HEK293 (cell line): Measurements from ENCODE around the gene CAPN12.

Experiments used
- BCL11B ChIP-seq: fragments of 450-650 bp; formaldehyde crosslinking; IDR thresholded peaks from 2 replicates; pipeline ENCODE4 v1.5.1; 2016; ENCODE audit warnings: low read depth, missing biosample characterization, missing genetic modification characterization
- GLIS1 ChIP-seq: fragments of 450-650 bp; formaldehyde crosslinking; IDR thresholded peaks from 2 replicates; pipeline ENCODE4 v1.5.1; 2016; ENCODE audit warnings: missing biosample characterization, missing genetic modification characterization
- HIC1 ChIP-seq: fragments of 450-650 bp; formaldehyde crosslinking; IDR thresholded peaks from 2 replicates; pipeline ENCODE4 v1.5.1; 2016; ENCODE audit warnings: missing biosample characterization, missing genetic modification characterization
- KLF17 ChIP-seq: fragments of 450-650 bp; formaldehyde crosslinking; IDR thresholded peaks from 2 replicates; pipeline ENCODE4 v1.5.1; 2016; ENCODE audit warnings: missing biosample characterization, missing genetic modification characterization
- KLF7 ChIP-seq: fragments of 450-650 bp; formaldehyde crosslinking; IDR thresholded peaks from 2 replicates; pipeline ENCODE4 v1.5.1; 2016; ENCODE audit warnings: missing biosample characterization, missing genetic modification characterization, borderline replicate concordance
- SP2 ChIP-seq: fragments of 450-650 bp; formaldehyde crosslinking; IDR thresholded peaks from 2 replicates; pipeline ENCODE4 v1.5.1; 2016; ENCODE audit warnings: missing biosample characterization, missing genetic modification characterization
- TRIM28 ChIP-seq: IDR thresholded peaks from 2 replicates; pipeline ENCODE4 v1.6.1; 2011; ENCODE audit warnings: low read length, control low read depth, borderline replicate concordance
- WT1 ChIP-seq: fragments of 450-650 bp; formaldehyde crosslinking; IDR thresholded peaks from 2 replicates; pipeline ENCODE4 v1.5.1; 2016; ENCODE audit warnings: missing biosample characterization, missing genetic modification characterization
- ZBTB17 ChIP-seq: fragments of 450-650 bp; formaldehyde crosslinking; IDR thresholded peaks from 2 replicates; pipeline ENCODE4 v1.5.1; 2016; ENCODE audit warnings: missing biosample characterization, missing genetic modification characterization
- ZBTB21 ChIP-seq: fragments of 450-650 bp; formaldehyde crosslinking; IDR thresholded peaks from 2 replicates; pipeline ENCODE4 v1.5.1; 2017; ENCODE audit warnings: missing biosample characterization, missing genetic modification characterization
- ZBTB49 ChIP-seq: fragments of 450-650 bp; formaldehyde crosslinking; IDR thresholded peaks from 2 replicates; pipeline ENCODE4 v1.5.1; 2016; ENCODE audit warnings: missing biosample characterization, missing genetic modification characterization, low read depth
- ZEB2 ChIP-seq: fragments of 450-650 bp; formaldehyde crosslinking; IDR thresholded peaks from 2 replicates; pipeline ENCODE4 v1.5.1; 2016; ENCODE audit warnings: missing biosample characterization, missing genetic modification characterization
- ZFHX2 ChIP-seq: fragments of 450-650 bp; formaldehyde crosslinking; conservative IDR thresholded peaks from 2 replicates; pipeline ENCODE4 v1.5.1; 2016; ENCODE audit warnings: missing biosample characterization, missing genetic modification characterization
- ZFP69B ChIP-seq: fragments of 450-650 bp; formaldehyde crosslinking; IDR thresholded peaks from 2 replicates; pipeline ENCODE4 v1.5.1; 2016; ENCODE audit warnings: missing biosample characterization, missing genetic modification characterization
- ZNF121 ChIP-seq: fragments of 450-650 bp; formaldehyde crosslinking; IDR thresholded peaks from 2 replicates; pipeline ENCODE4 v1.5.1; 2016; ENCODE audit warnings: missing biosample characterization, missing genetic modification characterization
- ZNF157 ChIP-seq: fragments of 450-650 bp; formaldehyde crosslinking; IDR thresholded peaks from 2 replicates; pipeline ENCODE4 v1.5.1; 2016; ENCODE audit warnings: missing biosample characterization, missing genetic modification characterization
- ZNF174 ChIP-seq: fragments of 450-650 bp; formaldehyde crosslinking; IDR thresholded peaks from 2 replicates; pipeline ENCODE4 v1.5.0; 2017; ENCODE audit warnings: missing biosample characterization, mild to moderate bottlenecking, missing genetic modification characterization
- ZNF239 ChIP-seq: fragments of 450-650 bp; formaldehyde crosslinking; IDR thresholded peaks from 2 replicates; pipeline ENCODE4 v1.5.1; 2016; ENCODE audit warnings: missing biosample characterization, missing genetic modification characterization
- ZNF335 ChIP-seq: fragments of 450-650 bp; formaldehyde crosslinking; conservative IDR thresholded peaks from 2 replicates; pipeline ENCODE4 v1.5.1; 2016; ENCODE audit warnings: missing biosample characterization, missing genetic modification characterization
- ZNF394 ChIP-seq: fragments of 450-650 bp; formaldehyde crosslinking; IDR thresholded peaks from 2 replicates; pipeline ENCODE4 v1.5.1; 2016; ENCODE audit warnings: missing biosample characterization, missing genetic modification characterization, mild to moderate bottlenecking, moderate library complexity, borderline replicate concordance
- ZNF416 ChIP-seq: fragments of 450-650 bp; formaldehyde crosslinking; IDR thresholded peaks from 2 replicates; pipeline ENCODE4 v1.5.1; 2016; ENCODE audit warnings: missing biosample characterization, missing genetic modification characterization
- ZNF423 ChIP-seq: fragments of 450-650 bp; formaldehyde crosslinking; IDR thresholded peaks from 2 replicates; pipeline ENCODE4 v1.5.1; 2016; ENCODE audit warnings: missing biosample characterization, missing genetic modification characterization
- ZNF555 ChIP-seq: fragments of 450-650 bp; formaldehyde crosslinking; conservative IDR thresholded peaks from 2 replicates; pipeline ENCODE4 v1.5.1; 2017; ENCODE audit warnings: missing biosample characterization, mild to moderate bottlenecking, missing genetic modification characterization, inconsistent platforms
- ZNF580 ChIP-seq: fragments of 450-650 bp; formaldehyde crosslinking; IDR thresholded peaks from 2 replicates; pipeline ENCODE4 v1.5.1; 2016; ENCODE audit warnings: missing biosample characterization, missing genetic modification characterization
- ZNF596 ChIP-seq: fragments of 450-650 bp; IDR thresholded peaks from 2 replicates; pipeline ENCODE4 v1.5.0; 2018; ENCODE audit warnings: missing biosample characterization, mild to moderate bottlenecking, missing genetic modification characterization, moderate library complexity
- ZNF623 ChIP-seq: fragments of 450-650 bp; formaldehyde crosslinking; IDR thresholded peaks from 2 replicates; pipeline ENCODE4 v1.5.1; 2016; ENCODE audit warnings: missing biosample characterization, missing genetic modification characterization
- ZNF626 ChIP-seq: fragments of 450-650 bp; sonication (Bioruptor Pico); formaldehyde crosslinking; IDR thresholded peaks from 2 replicates; pipeline ENCODE4 v1.5.1; 2018; ENCODE audit warnings: missing biosample characterization, missing genetic modification characterization, inconsistent platforms
- ZNF629 ChIP-seq: fragments of 450-650 bp; formaldehyde crosslinking; IDR thresholded peaks from 2 replicates; pipeline ENCODE4 v1.5.1; 2017; ENCODE audit warnings: missing biosample characterization, missing genetic modification characterization
- ZNF645 ChIP-seq: fragments of 450-650 bp; formaldehyde crosslinking; IDR thresholded peaks from 2 replicates; pipeline ENCODE4; 2016; ENCODE audit warnings: missing biosample characterization, missing genetic modification characterization
- ZNF837 ChIP-seq: fragments of 450-650 bp; formaldehyde crosslinking; IDR thresholded peaks from 2 replicates; pipeline ENCODE4 v1.5.1; 2016; ENCODE audit warnings: missing biosample characterization, missing genetic modification characterization
- ZSCAN18 ChIP-seq: fragments of 450-650 bp; formaldehyde crosslinking; IDR thresholded peaks from 2 replicates; pipeline ENCODE4 v1.5.1; 2016; ENCODE audit warnings: missing biosample characterization, missing genetic modification characterization
- ZSCAN23 ChIP-seq: fragments of 450-650 bp; formaldehyde crosslinking; IDR thresholded peaks from 2 replicates; pipeline ENCODE4 v1.5.1; 2016; ENCODE audit warnings: missing biosample characterization, missing genetic modification characterization
- ZSCAN30 ChIP-seq: fragments of 450-650 bp; IDR thresholded peaks from 2 replicates; pipeline ENCODE4 v1.5.1; 2018; ENCODE audit warnings: missing biosample characterization, mild to moderate bottlenecking, missing genetic modification characterization, moderate library complexity

The CAPN12 gene

GRCh38 chr19:38693380-38694223 is 50.7 kb downstream of the CAPN12 start (continued):
- TF ChIP-seq ZNF394 (tag by site-specific recombination) = 0 out of 2 replicates have a peak, but pooled peaks have one; percentile 19
- TF ChIP-seq ZNF335 (tag by site-specific recombination) = no peak
- TF ChIP-seq SP2 = peak; percentile 32; the same call in 1 of the 2 replicates
- no peak for TF ChIP-seq ZNF623 (tag by site-specific recombination)
- TF ChIP-seq WT1 (tag by site-specific recombination) = peak; percentile 56
- no peak for TF ChIP-seq ZNF555
- TF ChIP-seq KLF17 (tag by site-specific recombination) = peak; percentile 93
- TF ChIP-seq ZNF416 (tag by site-specific recombination) = no peak
- TF ChIP-seq ZFHX2 = peak; percentile 74
- TF ChIP-seq ZNF423 (tag by site-specific recombination) = no peak
- no peak for TF ChIP-seq ZNF580 (tag by site-specific recombination)
- TF ChIP-seq ZNF596 (tag by site-specific recombination) = no peak
- TF ChIP-seq ZBTB21 (tag by site-specific recombination) = peak; percentile 47; the same call in 1 of the 2 replicates
- TF ChIP-seq ZEB2 (tag by site-specific recombination) = peak; percentile 34; the same call in 1 of the 2 replicates
- peak; percentile 64; the same call in 1 of the 2 replicates for TF ChIP-seq ZBTB17 (tag by site-specific recombination)
- no peak for TF ChIP-seq ZNF157 (tag by site-specific recombination)
- TF ChIP-seq ZNF645 (tag by site-specific recombination) = no peak
- no peak for TF ChIP-seq ZSCAN23 (tag by site-specific recombination)
- peak; percentile 71 for TF ChIP-seq HIC1 (tag by site-specific recombination)
- TF ChIP-seq ZSCAN30 (tag by site-specific recombination) = no peak
- no peak for TF ChIP-seq ZNF239 (tag by site-specific recombination)
- no peak for TF ChIP-seq ZFP69B
- no peak for TF ChIP-seq ZNF121 (tag by site-specific recombination)
- TF ChIP-seq TRIM28 = no peak
- TF ChIP-seq ZBTB49 (tag by site-specific recombination) = no peak
- TF ChIP-seq ZNF837 (tag by site-specific recombination) = no peak
- no peak for TF ChIP-seq ZNF626 (tag by site-specific recombination)
- TF ChIP-seq KLF7 = no peak
- TF ChIP-seq ZSCAN18 = no peak
- no peak for TF ChIP-seq GLIS1 (tag by site-specific recombination)
- no peak for TF ChIP-seq ZNF174 (tag by site-specific recombination)
- peak; percentile 65 for TF ChIP-seq ZNF629 (tag by site-specific recombination)
- no peak for TF ChIP-seq BCL11B (tag by site-specific recombination)
